Cardiac muscle cell (in vitro differentiated cells and primary cell): ENCODE data around the gene PITPNC1. TPM values are rescaled to one million over a fixed set of nuclear protein-coding genes. Genes with fewer than 3 reads are reported as not detected.

ENCODE experiments used
- DNase-seq, 2 donors: peaks; one replicate each; pipeline versions ENCODE4 v3.0.0 to v3.0.0-alpha.2; 2010 to 2017; ENCODE audit warnings: low read depth in 1 of 2, low spot score in 1 of 2
- H3K27ac ChIP-seq: fragments of 200-600 bp; sonication (generic); 2 replicates; pipeline ENCODE4 v1.5.1; 2016
- H3K27me3 ChIP-seq: fragments of 200-600 bp; sonication (generic); 2 replicates; pipeline ENCODE4 v1.6.0; 2016; ENCODE audit warnings: control low read depth
- H3K36me3 ChIP-seq: fragments of 200-600 bp; sonication (generic); 2 replicates; pipeline ENCODE4 v1.5.1; 2016; ENCODE audit warnings: control low read depth
- H3K4me1 ChIP-seq: fragments of 200-600 bp; sonication (generic); 2 replicates; pipeline ENCODE4 v1.8.1; 2017; ENCODE audit warnings: low read depth, mild to moderate bottlenecking, mixed run types
- H3K4me3 ChIP-seq: fragments of 200-600 bp; sonication (generic); 2 replicates; pipeline ENCODE4 v1.5.1; 2016; ENCODE audit warnings: mild to moderate bottlenecking
- H3K9me3 ChIP-seq: fragments of 200-600 bp; sonication (generic); 2 replicates; pipeline ENCODE4 v1.5.1; 2017; ENCODE audit warnings: low read depth, mild to moderate bottlenecking, control low read depth
- polyA plus RNA-seq: library from polyadenylated mRNA; unstranded; fragments of >200 nt; fragmentation: Nextera tagmentation; extraction: Ambion mirVana; gene quantifications from 2 replicates; pipeline ENCODE4 v1.2.1, GENCODE V29; 2016
- total RNA-seq: library from RNA; depleted of rRNA; stranded (reverse); fragments of >200 nt; gene quantifications from 2 replicates; pipeline ENCODE4 v1.2.3, GENCODE V29; 2016
- TF ChIP-seq, protein P1 (sequence below): IDR thresholded peaks from 2 replicates; pipeline ENCODE4 v1.5.1; 2012; ENCODE audit warnings: low read depth, mild to moderate bottlenecking, low read length

The PITPNC1 gene
- total and polyA plus RNA-seq, 2 experiments from 2014 or later: 4.8 to 5.7 TPM

DNA sequence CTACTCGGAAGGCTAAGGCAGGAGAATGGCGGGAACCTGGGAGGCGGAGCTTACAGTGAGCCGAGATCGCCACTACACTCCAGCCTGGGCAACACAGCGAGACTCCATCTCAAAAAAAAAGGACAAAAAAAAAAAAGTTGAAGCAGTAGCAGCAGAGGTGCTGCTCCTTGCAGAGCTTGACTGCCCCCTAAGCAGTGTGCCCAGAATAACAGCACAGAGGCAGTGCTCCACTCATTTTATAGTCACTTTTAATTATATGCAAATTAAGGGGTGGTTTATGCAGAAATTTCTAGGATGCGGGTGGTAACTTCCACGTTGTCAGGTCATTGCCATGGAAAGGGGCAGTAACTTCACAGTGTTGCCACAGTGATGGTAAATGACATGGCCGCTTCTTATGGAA lies 286.4 kb downstream of the PITPNC1 start:
- TF ChIP-seq, protein P1, sequence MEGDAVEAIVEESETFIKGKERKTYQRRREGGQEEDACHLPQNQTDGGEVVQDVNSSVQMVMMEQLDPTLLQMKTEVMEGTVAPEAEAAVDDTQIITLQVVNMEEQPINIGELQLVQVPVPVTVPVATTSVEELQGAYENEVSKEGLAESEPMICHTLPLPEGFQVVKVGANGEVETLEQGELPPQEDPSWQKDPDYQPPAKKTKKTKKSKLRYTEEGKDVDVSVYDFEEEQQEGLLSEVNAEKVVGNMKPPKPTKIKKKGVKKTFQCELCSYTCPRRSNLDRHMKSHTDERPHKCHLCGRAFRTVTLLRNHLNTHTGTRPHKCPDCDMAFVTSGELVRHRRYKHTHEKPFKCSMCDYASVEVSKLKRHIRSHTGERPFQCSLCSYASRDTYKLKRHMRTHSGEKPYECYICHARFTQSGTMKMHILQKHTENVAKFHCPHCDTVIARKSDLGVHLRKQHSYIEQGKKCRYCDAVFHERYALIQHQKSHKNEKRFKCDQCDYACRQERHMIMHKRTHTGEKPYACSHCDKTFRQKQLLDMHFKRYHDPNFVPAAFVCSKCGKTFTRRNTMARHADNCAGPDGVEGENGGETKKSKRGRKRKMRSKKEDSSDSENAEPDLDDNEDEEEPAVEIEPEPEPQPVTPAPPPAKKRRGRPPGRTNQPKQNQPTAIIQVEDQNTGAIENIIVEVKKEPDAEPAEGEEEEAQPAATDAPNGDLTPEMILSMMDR: no peak
- H3K36me3 ChIP-seq: no peaks in the 10 kb centered on the region
- no peaks in the 10 kb centered on the region for H3K4me1 ChIP-seq
- no peak overlapping the region for H3K4me3 ChIP-seq
- H3K9me3 ChIP-seq: no peaks in the 10 kb centered on the region
- no peaks in the 10 kb centered on the region for H3K27me3 ChIP-seq
- H3K27ac ChIP-seq: no peak overlapping the region
- no peak for DNase-seq

DNA sequence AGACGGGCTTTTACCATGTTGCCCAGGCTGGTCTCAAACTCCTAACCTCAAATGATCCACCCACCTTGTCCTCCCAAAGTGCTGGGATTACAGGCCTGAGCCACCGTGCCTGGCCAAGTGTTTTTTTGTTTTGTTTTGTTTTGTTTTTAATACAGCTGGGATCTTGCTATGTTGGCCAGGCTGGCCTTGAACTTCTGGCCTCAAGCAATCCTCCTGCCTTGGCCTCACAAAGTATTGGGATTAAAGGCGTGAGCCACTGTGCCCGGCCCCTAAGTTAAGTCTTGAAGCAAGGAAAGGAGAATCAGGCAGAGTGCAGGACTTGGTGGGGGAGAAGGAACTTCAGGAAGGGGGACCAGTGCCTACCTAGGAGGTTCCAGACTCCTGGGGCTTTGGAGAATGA lies 288.9 kb downstream of the PITPNC1 start:
- no peak for DNase-seq
- Histone ChIP-seq H3K4me3 (no peak overlapping the region), H3K4me1 (no peaks in the 10 kb centered on the region), H3K27ac (no peak overlapping the region), H3K9me3 (no peaks in the 10 kb centered on the region), H3K36me3 (no peaks in the 10 kb centered on the region), H3K27me3 (no peaks in the 10 kb centered on the region)
- TF ChIP-seq, protein P1: no peak

DNA sequence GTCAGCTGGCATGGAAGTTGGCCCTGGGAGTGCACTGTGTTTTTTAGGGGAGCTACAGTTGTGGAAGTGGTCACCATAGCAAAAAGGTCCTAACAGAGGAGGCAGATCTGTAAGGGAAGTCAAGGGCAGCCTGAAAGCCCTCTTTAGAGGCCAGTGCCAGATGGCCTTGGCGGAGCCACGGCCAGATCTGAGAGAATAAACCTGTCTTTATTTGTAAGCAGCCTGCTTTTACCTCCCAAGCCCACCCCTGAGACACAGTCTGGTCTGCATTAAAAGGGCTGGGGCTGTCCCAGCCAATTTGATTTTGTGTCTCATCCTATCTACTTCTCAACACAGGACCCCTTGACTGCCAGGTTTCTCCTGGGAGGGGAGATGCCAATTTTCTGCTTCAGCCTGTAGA lies 289.6 kb downstream of the PITPNC1 start:
- H3K36me3 ChIP-seq: no peaks in the 10 kb centered on the region
- no peaks in the 10 kb centered on the region for H3K9me3 ChIP-seq
- no peak overlapping the region for H3K27ac ChIP-seq
- DNase-seq: no peak
- H3K27me3 ChIP-seq: no peaks in the 10 kb centered on the region
- TF ChIP-seq, protein P1: no peak
- H3K4me1 ChIP-seq: no peaks in the 10 kb centered on the region
- no peak overlapping the region for H3K4me3 ChIP-seq

DNA sequence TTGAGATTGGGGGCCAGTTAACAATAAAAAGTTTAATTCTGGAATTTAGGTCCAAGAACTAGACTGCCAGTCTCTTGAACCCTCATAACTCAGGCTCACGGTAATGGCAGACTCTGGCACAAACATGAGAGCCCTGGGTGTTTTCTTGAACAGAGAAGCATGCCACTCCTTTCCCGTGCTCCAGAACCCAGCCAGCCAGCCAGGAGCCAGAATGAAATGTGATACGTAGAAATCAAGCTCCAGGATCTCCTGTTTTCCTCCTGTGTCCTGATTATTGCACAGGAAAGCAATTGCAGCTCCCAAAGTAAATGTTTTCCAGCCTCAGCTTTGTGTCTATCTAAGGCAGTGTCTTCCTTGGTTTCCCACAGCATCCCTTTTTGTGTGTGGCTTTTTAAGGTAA lies 294.4 kb downstream of the PITPNC1 start:
- H3K27me3 ChIP-seq: no peaks in the 10 kb centered on the region
- H3K4me1 ChIP-seq: peaks cover 3% of the 10 kb centered on the region
- no peak for DNase-seq
- H3K4me3 ChIP-seq: no peak overlapping the region
- no peaks in the 10 kb centered on the region for H3K36me3 ChIP-seq
- TF ChIP-seq, protein P1: no peak
- H3K27ac ChIP-seq: no peak overlapping the region
- H3K9me3 ChIP-seq: no peaks in the 10 kb centered on the region

DNA sequence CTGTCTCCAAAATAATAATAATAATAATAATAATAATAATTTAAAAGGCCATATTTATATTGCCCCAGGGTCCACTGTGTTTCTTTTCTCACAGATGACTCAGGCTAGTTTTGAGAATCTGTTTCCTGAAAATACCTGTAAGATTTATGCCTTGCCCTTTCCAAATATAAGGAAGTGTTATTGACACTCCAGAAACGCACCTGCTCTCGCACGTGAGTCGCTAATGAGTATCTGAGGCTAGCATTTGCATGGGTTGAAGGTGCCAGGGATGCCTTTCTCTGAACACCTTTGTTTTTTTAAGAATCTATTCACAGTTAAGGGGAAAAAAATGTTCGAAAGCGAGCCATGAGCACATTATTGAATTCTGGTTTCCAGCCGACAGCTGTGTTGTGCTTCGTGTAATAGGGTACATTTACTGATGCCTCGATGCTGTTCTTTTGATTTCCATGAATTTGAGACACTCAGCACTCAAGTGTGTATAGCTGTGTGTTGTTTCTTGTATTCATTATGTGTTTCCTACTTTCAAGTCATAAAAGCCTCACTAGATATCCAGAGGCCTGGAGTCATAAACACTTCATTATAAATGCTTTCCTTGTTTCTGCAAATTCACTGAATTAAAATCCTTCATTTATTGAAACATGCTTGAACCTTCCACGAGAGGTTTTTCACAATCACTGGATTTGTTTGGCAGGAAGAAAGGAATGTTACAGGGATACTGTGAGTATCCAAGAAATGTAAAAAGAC lies 295.7 kb downstream of the PITPNC1 start:
- no peak for DNase-seq
- Histone ChIP-seq H3K9me3 (no peaks in the 10 kb centered on the region), H3K27me3 (no peaks in the 10 kb centered on the region), H3K4me3 (no peak overlapping the region), H3K4me1 (peaks cover 8% of the 10 kb centered on the region), H3K27ac (no peak overlapping the region), H3K36me3 (no peaks in the 10 kb centered on the region)
- TF ChIP-seq, protein P1: no peak
